ENCODE data around the gene SDCBP2.

Gene SDCBP2

DNA sequence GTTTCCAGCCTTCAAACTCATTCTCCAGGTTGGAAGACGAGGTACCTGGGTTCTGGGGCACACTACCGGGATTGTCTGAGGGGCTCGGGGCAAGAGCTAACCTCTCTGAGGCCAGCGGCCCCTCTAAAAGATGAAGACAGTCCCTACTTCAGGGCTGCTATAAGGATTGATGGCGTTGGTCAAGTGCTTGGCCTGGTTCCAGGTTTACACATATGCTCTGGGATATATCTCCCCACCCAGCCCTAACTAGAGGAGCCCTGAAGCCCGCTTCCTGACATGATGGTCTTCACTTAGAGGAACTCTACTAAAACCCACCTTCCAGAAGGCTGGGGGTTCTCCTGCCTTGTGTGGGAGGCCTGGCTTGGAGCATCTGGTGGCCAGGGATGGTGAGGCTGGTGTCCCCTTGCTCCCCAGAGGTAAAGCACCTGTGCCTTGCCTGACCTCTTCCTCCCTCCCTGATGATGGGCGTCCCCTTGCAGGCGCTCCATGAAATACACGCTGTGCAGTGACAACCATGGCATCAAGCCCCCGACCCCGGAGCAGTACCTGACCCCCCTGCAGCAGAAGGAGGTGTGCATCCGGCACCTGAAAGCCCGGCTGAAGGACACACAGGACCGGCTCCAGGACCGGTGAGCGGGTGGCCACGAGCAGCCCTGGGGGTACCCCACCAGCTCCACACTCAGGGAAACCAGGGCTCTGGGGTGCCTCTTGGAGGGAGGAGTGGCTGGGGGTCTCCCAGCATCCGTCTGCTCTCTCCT is 28.7 kb downstream of the SDCBP2 start:
- DNase-seq (ENCODE audit: low read depth): no peak
- TF ChIP-seq, protein P1, sequence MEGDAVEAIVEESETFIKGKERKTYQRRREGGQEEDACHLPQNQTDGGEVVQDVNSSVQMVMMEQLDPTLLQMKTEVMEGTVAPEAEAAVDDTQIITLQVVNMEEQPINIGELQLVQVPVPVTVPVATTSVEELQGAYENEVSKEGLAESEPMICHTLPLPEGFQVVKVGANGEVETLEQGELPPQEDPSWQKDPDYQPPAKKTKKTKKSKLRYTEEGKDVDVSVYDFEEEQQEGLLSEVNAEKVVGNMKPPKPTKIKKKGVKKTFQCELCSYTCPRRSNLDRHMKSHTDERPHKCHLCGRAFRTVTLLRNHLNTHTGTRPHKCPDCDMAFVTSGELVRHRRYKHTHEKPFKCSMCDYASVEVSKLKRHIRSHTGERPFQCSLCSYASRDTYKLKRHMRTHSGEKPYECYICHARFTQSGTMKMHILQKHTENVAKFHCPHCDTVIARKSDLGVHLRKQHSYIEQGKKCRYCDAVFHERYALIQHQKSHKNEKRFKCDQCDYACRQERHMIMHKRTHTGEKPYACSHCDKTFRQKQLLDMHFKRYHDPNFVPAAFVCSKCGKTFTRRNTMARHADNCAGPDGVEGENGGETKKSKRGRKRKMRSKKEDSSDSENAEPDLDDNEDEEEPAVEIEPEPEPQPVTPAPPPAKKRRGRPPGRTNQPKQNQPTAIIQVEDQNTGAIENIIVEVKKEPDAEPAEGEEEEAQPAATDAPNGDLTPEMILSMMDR (IDR thresholded peaks at IDR 0.05; ENCODE audit: low read depth, low read length, missing control alignments): no peak
- H3K4me3 ChIP-seq (ENCODE audit: low read depth, low read length): no peak overlapping the region

DNA sequence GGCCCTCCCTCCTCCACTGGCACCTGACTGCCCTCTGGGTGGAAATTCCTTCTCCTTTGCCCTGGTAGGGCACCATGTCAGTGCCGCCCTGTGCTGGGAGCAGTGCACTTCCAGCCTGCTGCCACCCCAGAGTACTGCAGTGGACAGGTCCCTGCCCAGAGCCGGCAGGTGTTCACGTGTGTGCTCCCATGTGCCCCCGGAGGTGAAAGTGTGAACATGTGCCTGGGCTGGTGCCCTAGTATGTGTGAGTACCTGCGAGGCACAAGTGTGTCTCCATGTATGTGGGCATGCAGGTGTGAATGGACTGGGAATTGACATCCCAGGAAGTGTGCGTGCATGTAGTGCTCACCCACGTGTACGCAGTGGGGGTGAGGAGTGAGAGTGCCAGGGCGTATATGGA is 29.4 kb downstream of the SDCBP2 start:
- TF ChIP-seq, protein P1 (IDR thresholded peaks at IDR 0.05; ENCODE audit: low read depth, low read length, missing control alignments): peak; percentile 49

DNA sequence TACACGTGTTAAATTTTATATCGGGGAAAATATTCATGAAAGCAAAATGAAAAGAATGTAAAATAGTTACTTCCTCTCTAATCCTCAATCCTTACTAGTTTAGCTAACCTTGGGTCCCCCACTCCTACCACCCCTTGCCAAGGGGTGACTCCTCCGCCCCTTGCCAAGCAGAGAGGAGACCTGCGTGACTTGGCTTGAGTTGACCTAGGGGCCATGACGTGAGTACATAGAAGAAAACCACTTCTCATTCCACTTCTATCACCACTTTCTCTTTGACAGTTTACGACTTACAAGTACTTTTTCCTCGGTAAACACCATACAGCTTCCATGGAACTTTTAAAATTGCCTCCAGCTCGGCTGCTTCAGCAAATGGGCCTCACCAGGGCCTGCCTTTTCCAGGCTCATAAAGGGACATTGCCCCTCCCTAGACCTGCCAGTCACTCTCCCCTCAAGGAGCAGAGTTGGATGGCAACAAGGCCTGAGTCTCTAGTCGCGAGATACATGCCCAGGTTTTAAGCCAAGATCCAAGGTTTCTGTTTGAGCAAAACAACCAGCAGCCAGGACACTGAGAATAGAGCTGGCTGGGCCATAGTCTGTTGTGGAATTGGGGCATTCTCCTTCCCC is 29.9 kb downstream of the SDCBP2 start:
- DNase-seq (ENCODE audit: low read depth): no peak
- TF ChIP-seq, protein P1 (IDR thresholded peaks at IDR 0.05; ENCODE audit: low read depth, low read length, missing control alignments): no peak
- no peak overlapping the region for H3K4me3 ChIP-seq (ENCODE audit: low read depth, low read length)

More for the DNA sequence above, 29.4 kb downstream of the SDCBP2 start:
- no peak for DNase-seq (ENCODE audit: low read depth)
- H3K4me3 ChIP-seq (ENCODE audit: low read depth, low read length): no peak overlapping the region

DNA sequence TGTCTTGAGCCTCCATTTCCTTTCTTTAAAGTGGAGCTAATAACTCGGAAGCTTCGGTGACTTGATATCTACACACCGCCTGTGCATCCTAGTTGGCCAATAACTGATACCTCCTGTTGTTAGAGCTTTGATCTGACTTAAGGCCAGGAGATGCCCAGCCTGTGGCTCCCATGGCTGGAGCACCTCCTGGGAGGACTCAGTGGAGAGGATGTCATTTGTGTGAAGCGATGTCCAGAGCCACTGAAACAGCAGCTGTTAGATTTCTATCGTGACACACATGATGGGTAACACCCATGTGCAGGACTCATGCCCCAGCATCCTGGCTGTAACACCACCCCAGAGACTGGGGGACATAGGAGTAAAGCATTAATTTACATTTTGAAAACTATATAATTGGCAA is 30.8 kb downstream of the SDCBP2 start:
- TF ChIP-seq, protein P1 (IDR thresholded peaks at IDR 0.05; ENCODE audit: low read depth, low read length, missing control alignments): no peak
- H3K4me3 ChIP-seq (ENCODE audit: low read depth, low read length): no peak overlapping the region
- no peak for DNase-seq (ENCODE audit: low read depth)

DNA sequence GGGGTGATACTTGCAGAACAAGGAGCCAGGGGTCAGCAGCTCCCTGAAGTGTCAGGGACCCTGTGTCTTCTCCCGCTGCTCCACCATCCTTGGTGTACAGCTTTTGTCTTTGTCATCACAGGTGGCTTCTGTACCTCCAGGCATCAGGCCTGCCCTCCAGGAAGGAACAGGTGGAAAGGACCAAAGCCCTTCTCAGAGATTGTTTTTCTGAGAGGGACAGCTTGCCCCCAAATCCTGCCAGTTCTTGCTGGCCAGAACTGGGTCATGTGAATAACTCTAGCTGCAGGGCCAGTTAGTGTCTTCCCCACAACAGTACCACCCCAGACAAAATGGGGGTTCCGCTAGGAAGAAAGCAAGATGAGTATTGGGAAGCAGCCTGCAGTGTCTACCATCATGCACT is 31.5 kb downstream of the SDCBP2 start:
- no peak for DNase-seq (ENCODE audit: low read depth)
- TF ChIP-seq, protein P1 (IDR thresholded peaks at IDR 0.05; ENCODE audit: low read depth, low read length, missing control alignments): no peak
- H3K4me3 ChIP-seq (ENCODE audit: low read depth, low read length): no peak overlapping the region

DNA sequence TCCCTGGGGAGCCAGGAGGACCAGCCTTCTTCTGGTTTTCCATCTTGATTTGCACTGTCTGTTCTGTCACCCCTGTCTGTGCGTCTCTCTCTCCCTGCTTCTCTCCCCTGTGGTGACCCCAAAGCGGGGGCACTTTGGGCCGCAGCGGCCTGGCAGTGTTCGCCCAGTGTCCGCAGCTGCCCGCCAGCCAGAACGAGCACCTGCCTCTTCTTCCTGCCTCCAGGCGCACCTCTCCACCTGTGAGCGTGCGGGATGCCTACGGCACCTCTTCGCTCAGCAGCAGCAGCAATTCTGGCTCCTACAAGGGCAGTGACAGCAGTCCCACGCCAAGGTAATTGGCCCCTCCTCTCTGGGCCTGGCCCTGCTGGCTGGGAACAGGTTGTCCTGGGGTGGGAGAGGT is 32.0 kb downstream of the SDCBP2 start:
- TF ChIP-seq, protein P1 (IDR thresholded peaks at IDR 0.05; ENCODE audit: low read depth, low read length, missing control alignments): no peak
- no peak for DNase-seq (ENCODE audit: low read depth)
- no peak overlapping the region for H3K4me3 ChIP-seq (ENCODE audit: low read depth, low read length)
